Measurements from ENCODE around the gene DPP4. TPM values are rescaled to one million over a fixed set of nuclear protein-coding genes. Genes with fewer than 3 reads are reported as not detected.

Gene DPP4
- total and polyA plus RNA-seq, 2 donors (not counting 3 experiments of a cell fraction or from before 2014, with no cell fraction given) = 0.84 to 6.2 TPM

DNA sequence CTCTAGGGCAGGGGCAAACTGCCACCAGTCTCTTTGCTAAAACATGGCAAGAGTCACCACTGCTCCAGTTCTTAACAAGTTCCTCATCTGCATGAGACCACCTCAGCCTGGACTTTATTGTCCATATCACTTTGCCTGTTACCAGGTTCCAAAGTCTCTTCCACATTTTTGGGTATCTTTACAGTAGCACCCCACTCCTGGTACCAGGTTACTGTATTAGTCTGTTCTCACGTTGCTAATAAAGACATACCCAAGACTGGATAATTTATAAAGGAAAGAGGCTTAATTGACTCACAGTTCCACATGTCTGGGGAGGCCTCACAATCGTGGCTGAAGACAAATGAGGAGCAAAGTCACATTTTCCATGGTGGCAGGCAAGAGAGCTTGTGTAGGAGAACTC lies 5.5 kb upstream of the DPP4 start:
- POLR2A ChIA-PET = no interaction called here
- H3K9ac ChIP-seq (replicated peaks; ENCODE audit: extremely low read depth, insufficient read depth, low read length) = no peak overlapping the region
- no peak overlapping the region for H3K4me3 ChIP-seq (replicated peaks in 1 of 3; ENCODE audit: insufficient read depth in 1 of 3, low read depth in 1 of 3, low read length in 3 of 3)
- FAIRE-seq (no peak), DNase-seq (ENCODE audit: low read depth, low spot score) (no peak)
- H2AFZ ChIP-seq (ENCODE audit: low read depth, low read length) = no peak overlapping the region
- H4K20me1 ChIP-seq (replicated peaks; ENCODE audit: control insufficient read depth, extremely low read depth, insufficient read depth, low read length) = no peaks in the 10 kb centered on the region
- H3K9me1 ChIP-seq (replicated peaks; ENCODE audit: control insufficient read depth, extremely low read depth, insufficient read depth, low read length) = no peaks in the 10 kb centered on the region
- no peak overlapping the region for H3K27ac ChIP-seq (ENCODE audit: insufficient read depth, low read depth, low read length)
- no peak overlapping the region for H3K4me2 ChIP-seq (ENCODE audit: insufficient read depth, low read length)
- no peaks in the 10 kb centered on the region for H3K36me3 ChIP-seq (ENCODE audit: control insufficient read depth in 2 of 2, extremely low read depth in 1 of 2, insufficient read depth in 2 of 2, low read length in 2 of 2)
- CTCF ChIA-PET = no interaction called here
- H3K9me3 ChIP-seq (replicated peaks; ENCODE audit: control insufficient read depth, insufficient read depth, low read length) = no peaks in the 10 kb centered on the region
- dilution Hi-C loops (cut with MboI; ENCODE audit: extremely low pct_ligation_motif_present, low sequenced_read_pairs) = no loop called here
- no peaks in the 10 kb centered on the region for H3K79me2 ChIP-seq (ENCODE audit: control insufficient read depth, insufficient read depth, low read length)
- peaks cover 2% of the 10 kb centered on the region for H3K4me1 ChIP-seq (ENCODE audit: control insufficient read depth, extremely low read depth, insufficient read depth, low read length)
- BruUV-seq (replicated peaks) = no TSS peak
- TF ChIP-seq, protein P1, sequence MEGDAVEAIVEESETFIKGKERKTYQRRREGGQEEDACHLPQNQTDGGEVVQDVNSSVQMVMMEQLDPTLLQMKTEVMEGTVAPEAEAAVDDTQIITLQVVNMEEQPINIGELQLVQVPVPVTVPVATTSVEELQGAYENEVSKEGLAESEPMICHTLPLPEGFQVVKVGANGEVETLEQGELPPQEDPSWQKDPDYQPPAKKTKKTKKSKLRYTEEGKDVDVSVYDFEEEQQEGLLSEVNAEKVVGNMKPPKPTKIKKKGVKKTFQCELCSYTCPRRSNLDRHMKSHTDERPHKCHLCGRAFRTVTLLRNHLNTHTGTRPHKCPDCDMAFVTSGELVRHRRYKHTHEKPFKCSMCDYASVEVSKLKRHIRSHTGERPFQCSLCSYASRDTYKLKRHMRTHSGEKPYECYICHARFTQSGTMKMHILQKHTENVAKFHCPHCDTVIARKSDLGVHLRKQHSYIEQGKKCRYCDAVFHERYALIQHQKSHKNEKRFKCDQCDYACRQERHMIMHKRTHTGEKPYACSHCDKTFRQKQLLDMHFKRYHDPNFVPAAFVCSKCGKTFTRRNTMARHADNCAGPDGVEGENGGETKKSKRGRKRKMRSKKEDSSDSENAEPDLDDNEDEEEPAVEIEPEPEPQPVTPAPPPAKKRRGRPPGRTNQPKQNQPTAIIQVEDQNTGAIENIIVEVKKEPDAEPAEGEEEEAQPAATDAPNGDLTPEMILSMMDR (IDR thresholded peaks at IDR 0.05; ENCODE audit: extremely low read depth in 1 of 2, insufficient read depth in 1 of 2, low read depth in 1 of 2, low read length in 2 of 2) = no peak
- TF ChIP-seq GATA2 (IDR thresholded peaks at IDR 0.05; ENCODE audit: insufficient read depth, insufficient read length, low read depth, low read length) (no peak), EZH2 (IDR thresholded peaks at IDR 0.05; ENCODE audit: borderline replicate concordance, low read depth, low read length, severe bottlenecking) (no peak), POLR2AphosphoS5 (IDR thresholded peaks at IDR 0.05; ENCODE audit: insufficient read depth, low read depth, low read length) (no peak)
- H3K27me3 ChIP-seq (ENCODE audit: control insufficient read depth in 2 of 2, insufficient read depth in 2 of 2, low read length in 2 of 2) = no peaks in the 10 kb centered on the region
- intact Hi-C loops (cut with micrococcal nuclease) = no loop called here

DNA sequence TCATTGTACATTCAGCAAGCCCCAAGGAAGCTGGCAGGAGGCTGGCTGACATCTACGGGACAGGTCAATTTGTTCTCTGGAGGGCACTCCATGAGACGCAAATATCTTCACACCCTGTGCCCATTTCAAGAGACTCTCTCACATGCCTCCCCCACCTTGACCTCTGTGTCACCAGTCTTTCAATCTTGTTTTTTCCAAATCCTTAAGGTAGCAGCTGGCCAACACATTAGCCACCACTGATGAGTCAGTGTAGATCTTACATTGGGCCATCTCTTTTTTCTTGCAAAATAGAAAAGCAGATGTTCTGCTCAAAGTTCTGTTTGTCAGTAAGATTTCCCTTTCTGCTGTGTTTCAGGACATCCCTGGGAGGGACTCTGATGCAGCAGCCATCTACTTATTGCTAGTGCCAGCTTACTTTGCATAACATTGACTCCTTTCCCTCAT lies 1.7 kb upstream of the DPP4 start:
- H4K20me1 ChIP-seq (replicated peaks; ENCODE audit: control insufficient read depth, extremely low read depth, insufficient read depth, low read length) = no peaks in the 10 kb centered on the region
- FAIRE-seq (no peak), DNase-seq (ENCODE audit: low read depth, low spot score) (no peak)
- POLR2A ChIA-PET = no interaction called here
- H3K36me3 ChIP-seq (ENCODE audit: control insufficient read depth in 2 of 2, extremely low read depth in 1 of 2, insufficient read depth in 2 of 2, low read length in 2 of 2) = no peaks in the 10 kb centered on the region
- H3K9me3 ChIP-seq (replicated peaks; ENCODE audit: control insufficient read depth, insufficient read depth, low read length) = no peaks in the 10 kb centered on the region
- BruUV-seq (replicated peaks) = no TSS peak
- intact Hi-C loops (cut with micrococcal nuclease) (no loop called here), dilution Hi-C loops (cut with MboI; ENCODE audit: extremely low pct_ligation_motif_present, low sequenced_read_pairs) (no loop called here)
- no peaks in the 10 kb centered on the region for H3K27me3 ChIP-seq (ENCODE audit: control insufficient read depth in 2 of 2, insufficient read depth in 2 of 2, low read length in 2 of 2)
- H3K4me3 ChIP-seq (replicated peaks in 1 of 3; ENCODE audit: insufficient read depth in 1 of 3, low read depth in 1 of 3, low read length in 3 of 3) = no peak overlapping the region
- no peak overlapping the region for H3K4me2 ChIP-seq (ENCODE audit: insufficient read depth, low read length)
- peaks cover 17% of the 10 kb centered on the region for H3K4me1 ChIP-seq (ENCODE audit: control insufficient read depth, extremely low read depth, insufficient read depth, low read length)
- CTCF ChIA-PET = interaction anchor here (0.6 to 1.7 kb wide), 3 partner anchors 15 to 56 kb away, joined by 3 to 4 read pairs (median 3); no protein-coding TSS in a partner anchor
- TF ChIP-seq FOS (IDR thresholded peaks at IDR 0.05; ENCODE audit: borderline replicate concordance, insufficient read depth, low read length) = no peak
- TF ChIP-seq MYC (IDR thresholded peaks at IDR 0.05; ENCODE audit: low read depth, low read length) = no peak
- TF ChIP-seq POLR2A (IDR thresholded peaks at IDR 0.05; ENCODE audit: low read depth, low read length) = no peak
- TF ChIP-seq, protein P2, sequence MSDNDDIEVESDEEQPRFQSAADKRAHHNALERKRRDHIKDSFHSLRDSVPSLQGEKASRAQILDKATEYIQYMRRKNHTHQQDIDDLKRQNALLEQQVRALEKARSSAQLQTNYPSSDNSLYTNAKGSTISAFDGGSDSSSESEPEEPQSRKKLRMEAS (IDR thresholded peaks at IDR 0.05; ENCODE audit: insufficient read depth, insufficient read length) = no peak
- TF ChIP-seq POLR2AphosphoS5 (IDR thresholded peaks at IDR 0.05; ENCODE audit: insufficient read depth, low read depth, low read length) = no peak
- TF ChIP-seq EZH2 (IDR thresholded peaks at IDR 0.05; ENCODE audit: borderline replicate concordance, low read depth, low read length, severe bottlenecking) = no peak
- TF ChIP-seq GATA2 (IDR thresholded peaks at IDR 0.05; ENCODE audit: insufficient read depth, insufficient read length, low read depth, low read length) = no peak
- TF ChIP-seq, protein P1 (IDR thresholded peaks at IDR 0.05; ENCODE audit: extremely low read depth in 1 of 2, insufficient read depth in 1 of 2, low read depth in 1 of 2, low read length in 2 of 2) = no peak
- H2AFZ ChIP-seq (ENCODE audit: low read depth, low read length) = no peak overlapping the region
- H3K9ac ChIP-seq (replicated peaks; ENCODE audit: extremely low read depth, insufficient read depth, low read length) = no peak overlapping the region
- no peaks in the 10 kb centered on the region for H3K9me1 ChIP-seq (replicated peaks; ENCODE audit: control insufficient read depth, extremely low read depth, insufficient read depth, low read length)
- H3K79me2 ChIP-seq (ENCODE audit: control insufficient read depth, insufficient read depth, low read length) = no peaks in the 10 kb centered on the region
- H3K27ac ChIP-seq (ENCODE audit: insufficient read depth, low read depth, low read length) = no peak overlapping the region
